ENCODE data around the gene HSD17B12. TPM values are rescaled to one million over a fixed set of nuclear protein-coding genes. Genes with fewer than 3 reads are reported as not detected.
"Not testable (repeated sequence)": the region's sequence is repeated elsewhere in the genome, so short reads cannot be mapped to it uniquely, and the experiment has no call there.

HSD17B12 gene
- total RNA-seq, 3 donors from 2014 or later: 36.1 to 48.9 (median 47.2) TPM

GRCh38 chr11:43649501-43649900, 31.0 kb upstream of the HSD17B12 start:
- Histone ChIP-seq H3K4me1 (no peaks in the 10 kb centered on the region), H3K4me3 (no peak overlapping the region), H3K27ac (no peak overlapping the region), H3K27me3 (no peaks in the 10 kb centered on the region), H3K9me3 (no peaks in the 10 kb centered on the region), H3K36me3 (no peaks in the 10 kb centered on the region)
- no peak for DNase-seq (ENCODE audit: low spot score in 2 of 2)
- intact Hi-C loops (cut with DNase I; ENCODE audit: low total_unique reads): no loop called here
- TF ChIP-seq POLR2AphosphoS5 (IDR thresholded peaks at IDR 0.05) (no peak), POLR2A (IDR thresholded peaks at IDR 0.05) (no peak), CTCF (IDR thresholded peaks at IDR 0.05) (no peak)

GRCh38 chr11:43649921-43650320, 30.6 kb upstream of the HSD17B12 start:
- Histone ChIP-seq H3K9me3 (no peaks in the 10 kb centered on the region), H3K27me3 (no peaks in the 10 kb centered on the region), H3K27ac (no peak overlapping the region), H3K36me3 (no peaks in the 10 kb centered on the region), H3K4me3 (no peak overlapping the region), H3K4me1 (no peaks in the 10 kb centered on the region)
- intact Hi-C loops (cut with DNase I; ENCODE audit: low total_unique reads): no loop called here
- no peak for DNase-seq (ENCODE audit: low spot score in 2 of 2)
- TF ChIP-seq POLR2AphosphoS5 (IDR thresholded peaks at IDR 0.05) (no peak), POLR2A (IDR thresholded peaks at IDR 0.05) (no peak), CTCF (IDR thresholded peaks at IDR 0.05) (no peak)

GRCh38 chr11:43663018-43663417, 17.5 kb upstream of the HSD17B12 start:
- H3K36me3 ChIP-seq; H3K9me3 ChIP-seq; H3K27ac ChIP-seq; H3K27me3 ChIP-seq; intact Hi-C loops (cut with DNase I; ENCODE audit: low total_unique reads); DNase-seq (ENCODE audit: low spot score in 2 of 2); H3K4me3 ChIP-seq; H3K4me1 ChIP-seq: not testable (repeated sequence)

GRCh38 chr11:43664295-43664694, 16.2 kb upstream of the HSD17B12 start:
- no peak for TF ChIP-seq POLR2AphosphoS5 (IDR thresholded peaks at IDR 0.05)
- no peak for TF ChIP-seq CTCF (IDR thresholded peaks at IDR 0.05)
- no peak for TF ChIP-seq POLR2A (IDR thresholded peaks at IDR 0.05)
- no peak overlapping the region for H3K27ac ChIP-seq
- intact Hi-C loops (cut with DNase I; ENCODE audit: low total_unique reads): no loop called here
- H3K4me3 ChIP-seq: no peak overlapping the region
- no peaks in the 10 kb centered on the region for H3K9me3 ChIP-seq
- DNase-seq (ENCODE audit: low spot score in 2 of 2): no peak
- no peaks in the 10 kb centered on the region for H3K27me3 ChIP-seq
- H3K36me3 ChIP-seq: no peaks in the 10 kb centered on the region
- no peaks in the 10 kb centered on the region for H3K4me1 ChIP-seq

GRCh38 chr11:43671284-43671683, 9.3 kb upstream of the HSD17B12 start:
- H3K9me3 ChIP-seq; H3K27me3 ChIP-seq; H3K36me3 ChIP-seq; H3K4me1 ChIP-seq; H3K27ac ChIP-seq; DNase-seq (ENCODE audit: low spot score in 2 of 2); intact Hi-C loops (cut with DNase I; ENCODE audit: low total_unique reads); H3K4me3 ChIP-seq: not testable (repeated sequence)

GRCh38 chr11:43674560-43674959, 6.0 kb upstream of the HSD17B12 start:
- Histone ChIP-seq H3K4me3 (no peak overlapping the region), H3K27me3 (no peaks in the 10 kb centered on the region), H3K9me3 (no peaks in the 10 kb centered on the region), H3K27ac (no peak overlapping the region), H3K4me1 (no peaks in the 10 kb centered on the region), H3K36me3 (no peaks in the 10 kb centered on the region)
- no peak for TF ChIP-seq CTCF (IDR thresholded peaks at IDR 0.05)
- no peak for TF ChIP-seq POLR2A (IDR thresholded peaks at IDR 0.05)
- TF ChIP-seq POLR2AphosphoS5 (IDR thresholded peaks at IDR 0.05): no peak
- intact Hi-C loops (cut with DNase I; ENCODE audit: low total_unique reads): no loop called here
- no peak for DNase-seq (ENCODE audit: low spot score in 2 of 2)

Measured in breast epithelium (tissue), 4 donors.